GM21529 (cell line): ENCODE data around the gene PCDHA6.
"Not testable (repeated sequence)": the region's sequence is repeated elsewhere in the genome, so short reads cannot be mapped to it uniquely, and the experiment has no call there.

Source experiments
- ATAC-seq: cut with Tn5 transposase; IDR thresholded peaks from one replicate; pipeline ENCODE4 v1.9.1; 2021; ENCODE audit not compliant: unreplicated experiment

Gene PCDHA6, protein sequence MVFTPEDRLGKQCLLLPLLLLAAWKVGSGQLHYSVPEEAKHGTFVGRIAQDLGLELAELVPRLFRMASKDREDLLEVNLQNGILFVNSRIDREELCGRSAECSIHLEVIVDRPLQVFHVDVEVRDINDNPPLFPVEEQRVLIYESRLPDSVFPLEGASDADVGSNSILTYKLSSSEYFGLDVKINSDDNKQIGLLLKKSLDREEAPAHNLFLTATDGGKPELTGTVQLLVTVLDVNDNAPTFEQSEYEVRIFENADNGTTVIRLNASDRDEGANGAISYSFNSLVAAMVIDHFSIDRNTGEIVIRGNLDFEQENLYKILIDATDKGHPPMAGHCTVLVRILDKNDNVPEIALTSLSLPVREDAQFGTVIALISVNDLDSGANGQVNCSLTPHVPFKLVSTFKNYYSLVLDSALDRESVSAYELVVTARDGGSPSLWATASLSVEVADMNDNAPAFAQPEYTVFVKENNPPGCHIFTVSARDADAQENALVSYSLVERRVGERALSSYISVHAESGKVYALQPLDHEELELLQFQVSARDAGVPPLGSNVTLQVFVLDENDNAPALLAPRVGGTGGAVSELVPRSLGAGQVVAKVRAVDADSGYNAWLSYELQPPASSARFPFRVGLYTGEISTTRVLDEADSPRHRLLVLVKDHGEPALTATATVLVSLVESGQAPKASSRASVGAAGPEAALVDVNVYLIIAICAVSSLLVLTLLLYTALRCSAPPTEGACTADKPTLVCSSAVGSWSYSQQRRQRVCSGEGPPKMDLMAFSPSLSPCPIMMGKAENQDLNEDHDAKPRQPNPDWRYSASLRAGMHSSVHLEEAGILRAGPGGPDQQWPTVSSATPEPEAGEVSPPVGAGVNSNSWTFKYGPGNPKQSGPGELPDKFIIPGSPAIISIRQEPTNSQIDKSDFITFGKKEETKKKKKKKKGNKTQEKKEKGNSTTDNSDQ

GRCh38 chr5:140827704-140828361 is at the start of gene PCDHA6:
PCDHA6 (plus strand) TSS chr5:140827960; CDS start chr5:140828092, 132 bp downstream.
- ATAC-seq = no peak

DNA sequence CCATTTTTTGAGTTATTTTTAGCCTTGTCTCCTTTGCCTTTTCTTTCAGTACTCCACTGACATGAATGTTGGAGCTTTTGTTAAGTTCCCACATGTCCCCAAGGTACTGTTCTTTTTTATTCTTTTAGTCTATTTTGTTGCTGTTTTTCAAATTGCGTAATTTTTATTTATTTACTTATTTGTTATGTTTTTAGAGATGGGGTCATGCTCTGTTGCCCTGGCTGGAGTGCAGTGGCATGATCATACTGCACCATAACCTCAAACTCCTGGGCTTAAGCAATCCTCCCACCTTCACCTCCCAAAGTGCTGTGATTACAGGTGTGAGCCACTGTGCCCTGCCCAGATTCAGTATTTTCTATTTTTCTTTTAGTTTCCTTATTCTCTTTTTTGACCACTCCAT is 47.2 kb upstream of the PCDHA6 start:
- no peak for ATAC-seq

DNA sequence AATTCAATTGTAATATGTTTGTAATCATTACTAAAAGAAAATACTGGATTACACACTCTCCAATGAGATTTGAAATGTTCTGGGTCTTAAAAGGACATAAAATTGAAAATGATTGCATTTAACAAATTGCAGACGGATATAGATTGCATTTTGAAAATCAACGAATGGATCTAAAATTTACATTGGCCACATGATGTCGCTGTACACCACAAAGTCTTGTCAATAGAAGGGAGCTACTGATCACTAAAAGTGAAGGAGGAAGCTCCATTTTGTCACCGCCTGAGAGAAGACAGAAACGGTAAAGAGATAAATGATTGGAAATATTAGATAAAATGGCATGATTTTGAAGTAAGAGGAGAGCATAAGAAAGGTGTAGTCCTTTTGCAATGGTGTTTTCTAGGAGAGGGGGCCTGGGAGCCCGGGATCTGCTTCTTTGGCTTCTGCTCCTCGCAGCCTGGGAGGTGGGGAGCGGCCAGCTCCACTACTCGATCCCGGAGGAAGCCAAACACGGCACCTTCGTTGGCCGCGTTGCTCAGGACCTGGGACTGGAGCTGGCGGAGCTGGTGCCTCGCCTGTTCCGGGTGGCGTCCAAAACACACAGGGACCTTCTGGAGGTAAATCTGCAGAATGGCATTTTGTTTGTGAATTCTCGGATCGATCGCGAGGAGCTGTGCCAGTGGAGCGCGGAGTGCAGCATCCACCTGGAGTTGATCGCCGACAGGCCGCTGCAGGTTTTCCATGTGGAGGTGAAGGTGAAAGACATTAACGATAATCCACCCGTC is 41.7 kb upstream of the PCDHA6 start, which contains the start of gene PCDHA1:
Gene PCDHA1 (plus strand): TSS at position 236 of the 782 bp plus-strand sequence.
- no peak for ATAC-seq

DNA sequence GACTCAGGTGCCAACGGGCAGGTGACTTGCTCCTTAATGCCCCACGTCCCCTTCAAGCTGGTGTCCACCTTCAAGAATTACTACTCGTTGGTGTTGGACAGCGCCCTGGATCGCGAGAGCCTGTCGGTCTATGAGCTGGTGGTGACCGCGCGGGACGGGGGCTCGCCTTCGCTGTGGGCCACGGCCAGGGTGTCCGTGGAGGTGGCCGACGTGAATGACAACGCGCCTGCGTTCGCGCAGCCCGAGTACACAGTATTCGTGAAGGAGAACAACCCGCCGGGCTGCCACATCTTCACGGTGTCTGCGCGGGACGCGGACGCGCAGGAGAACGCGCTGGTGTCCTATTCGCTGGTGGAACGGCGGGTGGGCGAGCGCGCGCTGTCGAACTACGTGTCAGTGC is 40.3 kb upstream of the PCDHA6 start:
- ATAC-seq = not testable (repeated sequence)

DNA sequence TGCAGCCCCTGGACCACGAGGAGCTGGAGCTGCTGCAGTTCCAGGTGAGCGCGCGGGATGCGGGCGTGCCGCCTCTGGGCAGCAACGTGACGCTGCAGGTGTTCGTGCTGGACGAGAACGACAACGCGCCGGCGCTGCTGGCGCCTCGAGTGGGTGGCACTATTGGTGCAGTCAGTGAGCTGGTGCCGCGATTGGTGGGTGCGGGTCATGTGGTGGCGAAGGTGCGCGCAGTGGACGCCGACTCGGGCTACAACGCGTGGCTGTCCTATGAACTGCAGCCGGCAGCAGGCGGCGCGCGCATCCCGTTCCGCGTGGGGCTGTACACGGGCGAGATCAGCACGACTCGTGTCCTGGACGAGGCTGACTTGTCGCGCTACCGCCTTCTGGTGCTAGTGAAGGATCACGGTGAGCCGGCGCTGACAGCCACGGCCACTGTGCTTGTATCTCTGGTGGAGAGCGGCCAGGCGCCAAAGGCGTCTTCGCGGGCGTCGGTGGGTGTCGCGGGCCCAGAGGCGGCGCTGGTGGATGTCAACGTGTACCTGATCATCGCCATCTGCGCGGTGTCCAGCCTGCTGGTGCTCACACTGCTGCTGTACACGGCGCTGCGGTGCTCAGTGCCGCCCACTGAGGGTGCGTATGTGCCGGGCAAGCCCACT is 39.8 kb upstream of the PCDHA6 start:
- not testable (repeated sequence) for ATAC-seq

DNA sequence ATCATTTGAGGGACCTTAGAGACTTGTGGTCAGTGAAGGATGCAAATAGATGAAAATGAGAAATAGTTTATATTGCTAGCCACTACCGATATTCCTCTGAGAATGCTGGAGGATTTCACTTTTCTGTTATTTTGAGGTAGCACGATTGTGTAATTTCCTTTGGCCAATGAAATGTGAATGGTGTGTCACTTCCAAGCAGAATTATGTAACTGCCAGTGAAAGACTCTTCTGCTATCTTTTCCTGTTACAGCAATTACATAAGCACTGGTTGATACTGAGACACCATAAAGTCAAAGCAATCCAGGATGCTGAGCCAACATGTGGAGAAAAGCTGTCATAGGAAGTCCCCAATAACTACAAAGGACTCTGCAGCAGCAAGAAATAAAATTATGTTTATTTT is 36.7 kb upstream of the PCDHA6 start:
- no peak for ATAC-seq

- ATAC-seq = no peak
Observed at GRCh38 chr5:140794595-140795258, 33.0 kb upstream of the PCDHA6 start, which contains the start of gene PCDHA2. PCDHA2 (plus strand) TSS chr5:140794852.

DNA sequence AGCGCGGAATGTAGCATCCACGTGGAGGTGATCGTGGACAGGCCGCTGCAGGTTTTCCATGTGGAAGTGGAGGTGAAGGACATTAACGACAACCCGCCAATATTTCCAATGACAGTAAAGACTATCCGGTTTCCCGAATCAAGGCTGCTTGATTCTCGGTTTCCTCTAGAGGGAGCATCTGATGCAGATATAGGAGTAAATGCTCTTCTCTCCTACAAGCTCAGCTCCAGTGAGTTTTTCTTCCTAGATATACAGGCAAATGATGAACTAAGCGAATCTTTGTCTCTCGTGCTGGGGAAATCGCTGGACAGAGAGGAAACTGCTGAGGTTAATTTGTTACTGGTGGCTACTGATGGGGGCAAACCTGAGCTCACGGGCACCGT is 32.5 kb upstream of the PCDHA6 start:
- ATAC-seq = no peak

GRCh38 chr5:140796072-140796717 is 31.6 kb upstream of the PCDHA6 start:
- not testable (repeated sequence) for ATAC-seq

DNA sequence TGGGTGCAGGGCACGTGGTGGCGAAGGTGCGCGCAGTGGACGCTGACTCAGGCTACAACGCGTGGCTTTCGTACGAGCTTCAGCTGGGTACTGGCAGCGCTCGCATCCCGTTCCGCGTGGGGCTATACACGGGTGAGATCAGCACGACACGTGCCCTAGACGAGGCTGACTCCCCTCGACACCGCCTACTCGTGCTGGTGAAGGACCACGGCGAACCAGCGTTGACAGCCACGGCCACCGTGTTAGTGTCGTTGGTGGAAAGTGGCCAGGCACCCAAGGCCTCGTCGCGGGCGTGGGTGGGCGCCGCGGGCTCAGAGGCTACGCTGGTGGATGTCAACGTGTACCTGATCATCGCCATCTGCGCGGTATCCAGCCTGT is 31.1 kb upstream of the PCDHA6 start:
- ATAC-seq = no peak

DNA sequence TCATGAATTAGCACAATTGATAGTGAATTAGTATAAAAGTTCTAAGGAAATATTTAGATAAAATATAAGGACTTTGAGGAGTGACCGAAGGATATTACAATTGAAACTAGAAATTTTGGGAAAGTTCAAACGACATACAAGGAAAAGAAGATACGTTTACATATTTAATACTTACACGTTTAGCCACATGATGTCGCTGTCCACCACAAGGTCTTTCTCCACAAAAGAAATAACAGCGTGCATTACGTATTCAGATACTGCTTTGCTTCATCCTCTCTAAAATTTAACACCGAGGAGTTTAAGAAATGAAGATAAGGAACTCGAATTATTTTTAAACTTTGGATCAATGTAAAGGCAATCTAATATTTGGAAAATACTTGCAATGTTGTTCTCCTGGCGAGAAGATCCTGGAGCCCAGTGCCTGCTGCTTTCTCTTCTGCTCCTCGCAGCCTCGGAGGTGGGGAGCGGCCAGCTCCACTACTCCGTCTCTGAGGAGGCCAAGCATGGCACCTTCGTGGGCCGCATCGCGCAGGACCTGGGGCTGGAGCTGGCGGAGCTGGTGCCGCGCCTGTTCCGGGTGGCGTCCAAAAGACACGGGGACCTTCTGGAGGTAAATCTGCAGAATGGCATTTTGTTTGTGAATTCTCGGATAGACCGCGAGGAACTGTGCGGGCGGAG is 26.8 kb upstream of the PCDHA6 start, which contains the start of gene PCDHA3:
Gene PCDHA3 (plus strand): TSS at position 242 of the 678 bp plus-strand sequence.
- no peak for ATAC-seq

DNA sequence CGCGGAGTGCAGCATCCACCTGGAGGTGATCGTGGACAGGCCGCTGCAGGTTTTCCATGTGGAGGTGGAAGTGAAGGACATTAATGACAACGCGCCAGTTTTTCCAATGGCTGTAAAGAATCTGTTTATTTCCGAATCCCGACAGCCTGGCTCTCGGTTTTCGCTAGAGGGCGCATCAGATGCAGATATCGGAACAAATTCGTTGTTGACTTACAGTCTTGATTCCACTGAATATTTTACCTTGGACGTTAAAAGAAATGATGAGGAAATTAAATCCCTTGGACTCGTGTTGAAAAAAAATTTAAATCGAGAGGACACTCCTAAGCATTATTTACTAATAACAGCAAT is 26.3 kb upstream of the PCDHA6 start:
- no peak for ATAC-seq

- ATAC-seq = not testable (repeated sequence)
Observed at GRCh38 chr5:140802381-140802780, 25.4 kb upstream of the PCDHA6 start.

DNA sequence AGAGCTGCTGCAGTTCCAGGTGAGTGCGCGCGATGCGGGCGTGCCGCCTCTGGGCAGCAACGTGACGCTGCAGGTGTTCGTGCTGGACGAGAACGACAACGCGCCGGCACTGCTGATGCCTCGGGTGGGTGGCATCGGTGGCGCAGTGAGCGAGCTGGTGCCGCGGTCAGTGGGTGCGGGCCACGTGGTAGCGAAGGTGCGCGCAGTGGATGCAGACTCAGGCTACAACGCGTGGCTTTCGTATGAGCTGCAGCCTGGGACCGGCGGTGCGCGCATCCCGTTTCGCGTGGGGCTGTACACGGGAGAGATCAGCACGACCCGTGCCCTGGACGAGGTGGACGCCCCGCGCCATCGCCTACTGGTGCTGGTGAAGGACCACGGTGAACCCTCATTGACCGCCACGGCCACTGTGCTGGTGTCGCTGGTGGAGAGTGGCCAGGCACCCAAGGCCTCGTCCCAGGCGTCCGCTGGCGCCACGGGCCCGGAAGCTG is 24.9 kb upstream of the PCDHA6 start:
- ATAC-seq = no peak

- no peak for ATAC-seq
Observed at GRCh38 chr5:140806834-140807775, 20.7 kb upstream of the PCDHA6 start, which contains the start of gene PCDHA4. PCDHA4 (plus strand) TSS chr5:140807068.

DNA sequence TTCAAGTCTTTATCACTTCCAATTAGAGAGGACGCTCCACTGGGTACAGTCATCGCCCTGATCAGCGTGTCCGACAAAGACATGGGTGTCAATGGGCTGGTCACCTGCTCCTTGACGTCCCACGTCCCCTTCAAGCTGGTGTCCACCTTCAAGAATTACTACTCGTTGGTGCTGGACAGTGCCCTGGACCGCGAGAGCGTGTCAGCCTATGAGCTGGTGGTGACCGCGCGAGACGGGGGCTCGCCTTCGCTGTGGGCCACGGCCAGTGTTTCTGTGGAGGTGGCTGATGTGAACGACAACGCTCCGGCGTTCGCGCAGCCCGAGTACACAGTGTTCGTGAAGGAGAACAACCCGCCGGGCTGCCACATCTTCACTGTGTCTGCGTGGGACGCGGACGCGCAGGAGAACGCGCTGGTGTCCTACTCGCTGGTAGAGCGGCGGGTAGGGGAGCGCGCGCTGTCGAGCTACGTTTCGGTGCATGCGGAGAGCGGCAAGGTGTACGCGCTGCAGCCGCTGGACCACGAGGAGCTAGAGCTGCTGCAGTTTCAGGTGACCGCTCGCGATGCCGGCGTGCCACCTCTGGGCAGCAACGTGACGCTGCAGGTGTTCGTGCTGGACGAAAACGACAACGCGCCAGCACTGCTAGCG is 19.4 kb upstream of the PCDHA6 start:
- ATAC-seq = not testable (repeated sequence)
